ENCODE data around the gene LOXHD1.

LOXHD1 gene

GRCh38 chr18:46447792-46448191 lies 209.2 kb downstream of the LOXHD1 start:
- DNase-seq (ENCODE audit: low read depth): no peak
- H3K4me3 ChIP-seq (ENCODE audit: control insufficient read depth, low read depth, low read length): no peak overlapping the region
- TF ChIP-seq CTCF (conservative IDR thresholded peaks at IDR 0.05; ENCODE audit: control insufficient read depth, insufficient read depth, low read depth, low read length): no peak

- DNase-seq (ENCODE audit: low read depth): no peak
- H3K4me3 ChIP-seq (ENCODE audit: control insufficient read depth, low read depth, low read length): no peak overlapping the region
- no peak for TF ChIP-seq CTCF (conservative IDR thresholded peaks at IDR 0.05; ENCODE audit: control insufficient read depth, insufficient read depth, low read depth, low read length)
Measured at GRCh38 chr18:46447323-46447722, 209.7 kb downstream of the LOXHD1 start.

- no peak for TF ChIP-seq CTCF (conservative IDR thresholded peaks at IDR 0.05; ENCODE audit: control insufficient read depth, insufficient read depth, low read depth, low read length)
- DNase-seq (ENCODE audit: low read depth): no peak
- H3K4me3 ChIP-seq (ENCODE audit: control insufficient read depth, low read depth, low read length): no peak overlapping the region
Measured at GRCh38 chr18:46445522-46446313, 211.3 kb downstream of the LOXHD1 start.

GRCh38 chr18:46439037-46439436 lies 218.0 kb downstream of the LOXHD1 start:
- no peak for TF ChIP-seq CTCF (conservative IDR thresholded peaks at IDR 0.05; ENCODE audit: control insufficient read depth, insufficient read depth, low read depth, low read length)
- DNase-seq (ENCODE audit: low read depth): no peak
- no peak overlapping the region for H3K4me3 ChIP-seq (ENCODE audit: control insufficient read depth, low read depth, low read length)

- H3K4me3 ChIP-seq (ENCODE audit: control insufficient read depth, low read depth, low read length): no peak overlapping the region
- TF ChIP-seq CTCF (conservative IDR thresholded peaks at IDR 0.05; ENCODE audit: control insufficient read depth, insufficient read depth, low read depth, low read length): no peak
- no peak for DNase-seq (ENCODE audit: low read depth)
Measured at GRCh38 chr18:46437061-46437460, 220.0 kb downstream of the LOXHD1 start.

GRCh38 chr18:46436621-46437020 lies 220.4 kb downstream of the LOXHD1 start:
- no peak for DNase-seq (ENCODE audit: low read depth)
- TF ChIP-seq CTCF (conservative IDR thresholded peaks at IDR 0.05; ENCODE audit: control insufficient read depth, insufficient read depth, low read depth, low read length): no peak
- no peak overlapping the region for H3K4me3 ChIP-seq (ENCODE audit: control insufficient read depth, low read depth, low read length)
